ENCODE results near the gene BSDC1.
A peak's percentile ranks its signal among the peaks of the same experiment; 100 is the strongest.
"Not testable (repeated sequence)": the region's sequence is repeated elsewhere in the genome, so short reads cannot be mapped to it uniquely, and the experiment has no call there.

The BSDC1 gene, protein sequence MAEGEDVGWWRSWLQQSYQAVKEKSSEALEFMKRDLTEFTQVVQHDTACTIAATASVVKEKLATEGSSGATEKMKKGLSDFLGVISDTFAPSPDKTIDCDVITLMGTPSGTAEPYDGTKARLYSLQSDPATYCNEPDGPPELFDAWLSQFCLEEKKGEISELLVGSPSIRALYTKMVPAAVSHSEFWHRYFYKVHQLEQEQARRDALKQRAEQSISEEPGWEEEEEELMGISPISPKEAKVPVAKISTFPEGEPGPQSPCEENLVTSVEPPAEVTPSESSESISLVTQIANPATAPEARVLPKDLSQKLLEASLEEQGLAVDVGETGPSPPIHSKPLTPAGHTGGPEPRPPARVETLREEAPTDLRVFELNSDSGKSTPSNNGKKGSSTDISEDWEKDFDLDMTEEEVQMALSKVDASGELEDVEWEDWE

DNA sequence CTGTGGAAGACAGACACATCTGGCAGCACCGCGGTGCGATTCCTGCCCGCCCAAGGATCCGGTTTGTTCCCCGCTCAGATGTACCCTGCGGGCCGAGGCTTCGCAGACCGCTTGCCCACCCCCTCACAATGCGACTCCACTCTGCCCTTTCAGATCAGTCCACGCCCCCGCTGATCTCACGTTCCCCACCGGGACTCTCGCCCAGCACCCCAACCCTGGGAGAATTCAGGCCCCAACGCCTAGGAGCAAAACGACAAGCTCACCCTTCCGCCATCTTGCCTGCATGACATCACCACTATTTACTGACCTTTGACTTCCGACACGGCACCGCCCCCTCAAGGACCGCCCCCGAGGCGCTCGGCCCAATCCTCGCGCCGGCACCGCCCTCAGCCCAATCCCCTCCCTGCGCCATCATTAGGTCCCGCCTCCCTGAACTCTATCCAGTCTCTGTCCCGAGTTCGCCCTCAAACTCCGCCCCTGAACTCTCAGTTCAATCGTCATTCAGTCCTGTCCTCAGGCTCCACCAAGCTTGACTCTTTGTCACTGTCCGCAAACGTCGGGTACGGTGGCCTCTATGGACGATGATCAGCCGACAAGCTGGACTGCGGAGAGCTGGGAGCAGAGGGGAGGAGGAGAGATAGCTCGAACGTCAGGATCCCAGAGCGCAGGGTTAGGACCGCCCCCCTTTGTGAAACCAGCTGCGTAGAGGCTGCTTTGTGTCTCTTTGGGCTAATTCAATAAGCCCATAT lies at the start of gene BSDC1:
TSS of gene BSDC1 (minus strand) at position 301 of the 749 bp plus-strand sequence. CDS start at position 274, 27 bp downstream.
- TF ChIP-seq, protein P1, sequence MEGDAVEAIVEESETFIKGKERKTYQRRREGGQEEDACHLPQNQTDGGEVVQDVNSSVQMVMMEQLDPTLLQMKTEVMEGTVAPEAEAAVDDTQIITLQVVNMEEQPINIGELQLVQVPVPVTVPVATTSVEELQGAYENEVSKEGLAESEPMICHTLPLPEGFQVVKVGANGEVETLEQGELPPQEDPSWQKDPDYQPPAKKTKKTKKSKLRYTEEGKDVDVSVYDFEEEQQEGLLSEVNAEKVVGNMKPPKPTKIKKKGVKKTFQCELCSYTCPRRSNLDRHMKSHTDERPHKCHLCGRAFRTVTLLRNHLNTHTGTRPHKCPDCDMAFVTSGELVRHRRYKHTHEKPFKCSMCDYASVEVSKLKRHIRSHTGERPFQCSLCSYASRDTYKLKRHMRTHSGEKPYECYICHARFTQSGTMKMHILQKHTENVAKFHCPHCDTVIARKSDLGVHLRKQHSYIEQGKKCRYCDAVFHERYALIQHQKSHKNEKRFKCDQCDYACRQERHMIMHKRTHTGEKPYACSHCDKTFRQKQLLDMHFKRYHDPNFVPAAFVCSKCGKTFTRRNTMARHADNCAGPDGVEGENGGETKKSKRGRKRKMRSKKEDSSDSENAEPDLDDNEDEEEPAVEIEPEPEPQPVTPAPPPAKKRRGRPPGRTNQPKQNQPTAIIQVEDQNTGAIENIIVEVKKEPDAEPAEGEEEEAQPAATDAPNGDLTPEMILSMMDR (IDR thresholded peaks at IDR 0.05; ENCODE audit: low read depth, low read length) = no peak
- Histone ChIP-seq H3K36me3 (peaks cover 41% of the 10 kb centered on the region), H3K27me3 (ENCODE audit: insufficient read depth, low read depth, severe bottlenecking) (no peaks in the 10 kb centered on the region), H3K9me3 (ENCODE audit: severe bottlenecking) (no peaks in the 10 kb centered on the region), H3K4me3 (ENCODE audit: low read depth, low read length) (peak within 1 kb of the TSS; percentile 65), H3K27ac (peak within 1 kb of the TSS; percentile 88)
- peak; percentile 99 for DNase-seq

DNA sequence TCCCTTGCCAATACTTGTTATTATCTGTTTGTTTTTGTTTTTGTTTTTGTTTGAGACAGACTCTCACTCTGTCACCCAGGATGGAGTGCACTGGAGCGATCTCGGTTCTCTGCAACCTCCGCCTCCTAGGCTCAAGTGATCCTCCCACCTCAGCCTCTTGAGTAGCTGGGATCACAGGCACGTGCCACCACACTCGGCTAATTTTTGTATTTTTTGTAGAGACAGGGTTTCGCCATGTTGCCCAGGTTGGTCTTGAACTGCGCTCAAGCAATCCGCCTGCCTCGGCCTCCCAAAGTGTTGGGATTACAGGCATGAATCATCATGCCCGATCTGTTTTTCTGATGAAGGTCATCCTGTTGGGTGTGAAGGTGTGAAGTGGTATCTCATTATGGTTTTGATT lies 47.2 kb upstream of the BSDC1 start:
- H3K9me3 ChIP-seq (ENCODE audit: severe bottlenecking); H3K4me3 ChIP-seq (ENCODE audit: low read depth, low read length); H3K27me3 ChIP-seq (ENCODE audit: insufficient read depth, low read depth, severe bottlenecking); H3K27ac ChIP-seq; H3K36me3 ChIP-seq; DNase-seq: not testable (repeated sequence)

DNA sequence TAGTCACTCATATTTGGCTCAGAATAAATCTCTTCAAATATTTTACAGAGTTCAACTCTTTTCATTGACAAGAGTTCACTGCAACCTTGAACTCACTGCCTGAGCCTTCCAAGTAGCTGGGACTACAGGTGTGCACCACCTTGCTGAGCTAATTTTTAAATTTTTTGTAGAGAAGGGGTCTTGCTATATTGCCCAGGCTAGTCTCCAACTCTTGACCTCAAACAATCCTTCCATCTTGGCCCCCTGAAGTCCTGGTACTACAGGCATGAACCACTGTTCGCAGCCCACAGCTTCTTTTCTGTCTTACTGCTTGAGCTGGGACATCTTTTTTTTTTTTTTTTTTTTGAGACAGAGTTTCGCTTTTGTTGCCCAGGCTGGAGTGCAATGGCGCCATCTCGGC lies 44.5 kb upstream of the BSDC1 start:
- H3K4me3 ChIP-seq (ENCODE audit: low read depth, low read length); H3K27ac ChIP-seq; H3K36me3 ChIP-seq; H3K27me3 ChIP-seq (ENCODE audit: insufficient read depth, low read depth, severe bottlenecking); DNase-seq; H3K9me3 ChIP-seq (ENCODE audit: severe bottlenecking): not testable (repeated sequence)

DNA sequence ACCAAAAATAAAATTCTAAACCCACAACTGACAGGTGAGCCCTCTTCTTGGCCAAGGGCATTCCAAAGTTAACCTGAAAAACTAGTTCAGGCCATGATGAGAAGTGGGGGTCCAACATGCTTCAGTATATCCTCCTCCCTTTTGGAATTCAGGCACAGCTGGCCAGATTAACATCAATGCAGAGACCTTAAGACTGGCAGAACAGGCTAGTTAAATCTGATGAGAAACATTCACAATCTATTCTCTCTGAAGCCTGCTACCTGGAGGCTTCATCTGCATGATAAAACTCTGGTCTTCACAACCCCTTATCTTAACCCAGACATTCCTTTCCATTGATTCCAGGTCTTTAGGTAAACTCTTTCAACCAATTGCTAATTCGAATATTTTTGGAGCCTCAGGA lies 43.9 kb upstream of the BSDC1 start:
- no peaks in the 10 kb centered on the region for H3K9me3 ChIP-seq (ENCODE audit: severe bottlenecking)
- no peak overlapping the region for H3K4me3 ChIP-seq (ENCODE audit: low read depth, low read length)
- H3K36me3 ChIP-seq = no peaks in the 10 kb centered on the region
- no peaks in the 10 kb centered on the region for H3K27me3 ChIP-seq (ENCODE audit: insufficient read depth, low read depth, severe bottlenecking)
- H3K27ac ChIP-seq = no peak overlapping the region
- TF ChIP-seq, protein P1 (IDR thresholded peaks at IDR 0.05; ENCODE audit: low read depth, low read length) = no peak
- no peak for DNase-seq

DNA sequence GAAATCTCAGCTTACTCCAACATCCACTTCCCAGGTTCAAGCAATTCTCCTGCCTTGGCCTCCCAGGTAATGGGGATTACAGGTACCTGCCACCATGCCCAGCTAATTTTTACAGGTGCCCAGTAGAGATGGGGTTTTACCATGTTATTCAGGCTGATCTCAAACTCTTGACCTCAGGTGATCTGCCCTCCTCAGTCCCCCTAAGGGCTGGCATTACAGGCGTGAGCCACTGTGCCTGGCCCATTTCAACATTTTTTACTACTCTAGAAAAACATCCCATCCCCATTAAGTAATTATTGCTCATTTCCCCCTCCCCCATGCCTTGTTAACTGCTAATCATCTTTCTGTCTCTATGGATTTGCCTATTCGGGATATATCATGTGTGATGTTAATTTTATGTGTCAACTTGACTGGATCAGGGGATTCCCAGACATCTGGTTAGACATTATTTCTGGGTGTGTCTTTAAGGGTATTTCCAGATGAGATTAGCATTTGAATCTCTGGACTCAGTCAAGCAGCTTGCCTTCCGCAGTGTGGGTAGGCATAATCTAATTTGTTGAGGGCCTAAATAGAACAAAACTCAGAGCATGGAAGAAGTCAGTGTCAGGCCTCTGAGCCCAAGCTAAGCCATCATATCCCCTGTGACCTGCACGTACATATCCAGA lies 37.6 kb upstream of the BSDC1 start:
- TF ChIP-seq, protein P1 (IDR thresholded peaks at IDR 0.05; ENCODE audit: low read depth, low read length) = no peak
- DNase-seq = no peak
- Histone ChIP-seq H3K4me3 (ENCODE audit: low read depth, low read length) (no peak overlapping the region), H3K9me3 (ENCODE audit: severe bottlenecking) (no peaks in the 10 kb centered on the region), H3K36me3 (no peaks in the 10 kb centered on the region), H3K27me3 (ENCODE audit: insufficient read depth, low read depth, severe bottlenecking) (no peaks in the 10 kb centered on the region), H3K27ac (no peak overlapping the region)

DNA sequence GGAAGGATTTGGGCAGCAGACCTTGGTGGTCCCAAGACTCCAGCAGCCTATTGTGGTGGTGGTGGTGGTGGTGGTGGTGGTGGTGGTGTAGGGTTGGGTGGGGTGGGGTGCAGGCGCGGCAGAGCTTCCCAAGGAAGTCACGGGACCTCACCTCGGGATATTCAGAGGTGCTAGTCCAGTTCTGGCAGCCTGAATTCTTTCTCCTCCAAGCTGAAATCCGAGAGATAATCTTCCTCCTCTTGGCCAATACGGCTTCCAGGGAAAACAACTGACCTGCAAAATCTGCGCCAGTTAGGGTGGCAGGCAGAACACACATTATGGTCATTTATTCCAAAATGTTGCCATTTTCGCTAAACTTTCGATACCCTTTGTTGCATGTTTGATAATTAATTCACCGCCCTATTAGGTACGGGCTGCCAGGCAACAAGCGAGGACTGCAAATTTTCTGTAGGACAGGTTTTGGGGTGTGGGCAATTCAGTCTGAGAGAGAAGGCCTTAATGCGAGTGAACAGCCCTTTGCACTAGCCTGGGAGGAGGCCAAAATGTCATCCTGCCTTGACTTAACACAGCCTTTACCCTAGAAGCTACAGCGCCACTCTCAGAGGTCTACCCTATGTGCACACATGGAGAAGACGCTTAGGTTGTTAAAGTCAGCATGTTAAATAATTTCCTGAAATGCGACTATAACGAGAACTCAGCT lies 33.2 kb upstream of the BSDC1 start:
- no peaks in the 10 kb centered on the region for H3K27me3 ChIP-seq (ENCODE audit: insufficient read depth, low read depth, severe bottlenecking)
- TF ChIP-seq, protein P1 (IDR thresholded peaks at IDR 0.05; ENCODE audit: low read depth, low read length) = no peak
- no peaks in the 10 kb centered on the region for H3K36me3 ChIP-seq
- H3K4me3 ChIP-seq (ENCODE audit: low read depth, low read length) = peak overlapping the region; percentile 44
- H3K9me3 ChIP-seq (ENCODE audit: severe bottlenecking) = no peaks in the 10 kb centered on the region
- no peak for DNase-seq
- H3K27ac ChIP-seq = no peak overlapping the region
